Stromal cell of bone marrow (primary cell): ENCODE data around the gene NFIA.
A peak's percentile ranks its signal among the peaks of the same experiment; 100 is the strongest.
"Not testable (repeated sequence)": the region's sequence is repeated elsewhere in the genome, so short reads cannot be mapped to it uniquely, and the experiment has no call there.

Experiments used
- DNase-seq: peaks from one replicate; pipeline ENCODE4 v3.0.0-alpha.2; 2012; ENCODE audit warnings: low read depth

NFIA gene

GRCh38 chr1:61271412-61271789 lies 189.0 kb downstream of the NFIA start:
- DNase-seq: no peak

DNA sequence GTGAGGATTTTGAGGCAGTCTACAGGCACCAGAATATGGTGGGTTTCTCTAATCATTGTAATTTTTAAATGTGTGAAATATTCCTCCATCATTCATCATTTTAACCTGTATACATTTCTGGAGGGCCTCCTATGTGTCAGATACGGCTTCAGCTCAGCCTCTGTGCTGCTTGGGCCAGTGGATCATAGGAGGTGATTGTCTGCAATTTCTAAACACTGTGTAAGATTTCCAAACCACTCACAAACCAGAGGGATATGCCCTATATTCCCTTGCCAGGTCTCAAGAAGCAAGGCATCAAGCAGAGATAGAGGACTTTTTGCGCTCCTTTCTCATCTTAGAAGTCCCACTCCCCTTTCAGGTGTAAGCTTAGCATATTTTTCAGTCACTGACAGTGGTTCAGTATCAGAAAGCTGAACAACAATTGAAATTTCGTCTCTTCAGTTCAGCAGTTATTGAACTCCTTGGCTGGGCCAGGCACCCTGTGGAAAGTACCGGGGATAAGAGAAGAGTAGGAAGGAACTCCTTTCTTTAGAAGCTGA lies 190.9 kb downstream of the NFIA start:
- DNase-seq: no peak

GRCh38 chr1:61273861-61274260 lies 191.5 kb downstream of the NFIA start:
- DNase-seq: no peak

GRCh38 chr1:61274939-61275338 lies 192.6 kb downstream of the NFIA start:
- no peak for DNase-seq

GRCh38 chr1:61276246-61276645 lies 193.9 kb downstream of the NFIA start:
- DNase-seq: no peak

DNA sequence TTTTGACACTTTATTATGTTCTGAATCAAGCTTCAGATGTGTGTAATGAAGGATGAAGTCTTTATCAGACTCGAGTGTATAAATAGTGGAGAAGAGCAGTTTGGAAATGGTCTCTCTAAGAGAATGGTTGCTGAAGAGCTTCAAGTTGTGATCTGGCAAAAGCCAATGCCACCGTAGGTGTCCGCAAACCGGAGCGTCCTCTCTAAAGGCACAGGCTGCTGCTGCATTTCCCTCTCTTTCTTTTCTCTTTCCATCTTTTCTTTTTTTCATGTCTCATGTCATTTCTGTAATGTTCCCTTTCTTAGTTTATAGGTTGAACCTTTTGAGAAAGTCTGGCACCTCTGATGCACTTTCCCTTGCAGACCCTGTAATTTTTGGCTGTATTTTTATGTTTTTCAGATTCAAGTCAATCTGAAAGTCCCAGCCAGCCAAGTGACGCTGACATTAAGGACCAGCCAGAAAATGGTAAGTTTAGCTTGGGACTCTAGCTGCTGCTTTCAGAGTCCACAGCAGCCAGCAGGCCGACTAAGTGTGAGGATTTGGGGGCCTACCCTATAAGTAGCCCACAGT lies 194.8 kb downstream of the NFIA start:
- no peak for DNase-seq

DNA sequence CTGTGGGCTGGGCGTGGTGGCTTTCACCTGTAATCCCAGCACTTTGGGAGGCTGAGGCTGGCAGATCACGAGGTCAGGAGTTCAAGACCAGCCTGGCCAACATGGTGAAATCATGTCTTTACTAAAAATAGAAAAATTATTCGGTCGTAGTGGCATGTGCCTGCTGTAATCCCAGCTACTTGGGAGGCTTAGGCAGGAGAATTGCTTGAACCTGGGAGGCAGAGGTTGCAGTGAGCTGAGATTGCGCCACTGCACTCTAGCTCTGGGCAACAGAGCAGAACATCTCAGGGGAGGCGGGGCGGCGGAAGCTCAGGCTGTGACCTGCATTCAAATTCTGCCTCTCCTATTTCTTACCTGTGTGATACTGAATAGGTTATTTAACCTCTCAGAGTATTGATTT lies 196.1 kb downstream of the NFIA start:
- DNase-seq: not testable (repeated sequence)

DNA sequence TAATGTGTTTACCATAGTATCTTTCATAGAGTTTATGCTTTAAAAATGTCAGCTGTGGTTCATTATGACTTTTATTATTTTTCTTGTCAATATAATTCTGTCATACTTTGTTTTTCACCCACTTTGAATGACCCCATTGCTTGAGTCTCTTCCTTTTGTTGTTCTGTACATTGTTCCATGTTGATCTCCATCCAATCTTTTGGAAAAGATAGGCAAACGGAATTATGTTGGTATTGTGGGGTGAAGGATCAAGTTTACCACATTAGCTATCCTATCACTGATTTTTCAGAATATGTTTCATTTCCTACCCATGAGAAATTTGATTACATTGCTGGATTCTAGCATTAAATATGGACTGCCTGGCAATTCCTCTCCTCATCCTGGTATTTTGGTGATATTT lies 196.6 kb downstream of the NFIA start:
- no peak for DNase-seq

- no peak for DNase-seq
Observed at GRCh38 chr1:61279570-61279969, 197.2 kb downstream of the NFIA start.

GRCh38 chr1:61280452-61280851 lies 198.1 kb downstream of the NFIA start:
- DNase-seq: no peak

DNA sequence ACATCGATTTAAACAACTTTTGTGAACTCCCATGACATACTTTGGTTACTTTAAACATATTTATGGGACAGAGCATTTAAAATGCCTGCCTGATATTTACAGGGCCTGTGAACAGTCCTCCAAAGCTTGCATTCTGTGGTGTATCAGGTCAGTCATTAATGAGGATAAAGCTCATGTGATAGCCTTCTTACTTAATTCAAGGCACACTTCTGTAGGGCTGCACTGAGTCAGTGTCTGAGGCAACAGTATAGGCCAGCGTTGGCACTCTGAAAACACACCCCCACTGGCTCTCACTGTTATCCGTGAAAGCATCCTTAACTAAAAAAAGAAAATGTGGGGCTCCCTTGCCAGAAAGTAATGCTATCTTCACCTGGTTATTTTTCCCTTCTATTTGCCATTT lies 200.0 kb downstream of the NFIA start:
- no peak for DNase-seq

DNA sequence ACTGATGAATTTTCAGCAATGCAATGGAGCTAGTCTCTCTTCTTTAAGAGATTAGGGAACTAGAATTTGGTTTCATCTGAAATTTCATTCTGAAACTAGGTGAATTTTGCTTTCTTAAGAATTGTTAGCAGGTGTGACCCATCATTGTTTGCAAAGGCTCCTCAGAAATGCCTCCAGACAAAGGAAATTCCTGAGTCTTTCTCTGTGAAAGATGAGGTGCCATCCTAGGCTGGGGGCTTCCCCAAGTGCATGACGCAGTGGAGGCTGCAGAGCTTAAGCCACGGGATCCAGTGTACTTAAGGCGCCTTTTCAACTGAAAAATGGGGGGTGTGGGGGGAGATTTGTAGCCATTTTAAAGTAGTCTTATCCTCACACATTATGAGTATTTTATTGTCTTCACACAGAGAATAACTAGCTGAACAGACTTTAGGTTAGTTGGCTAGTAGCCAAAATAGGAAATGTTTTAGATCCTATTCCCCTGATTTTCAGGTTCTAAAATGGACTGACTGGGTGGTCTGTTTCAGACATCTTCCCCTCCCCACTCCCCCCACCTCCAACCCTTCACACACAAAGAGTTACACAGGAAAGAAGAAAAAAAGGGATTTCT lies 202.0 kb downstream of the NFIA start:
- no peak for DNase-seq

DNA sequence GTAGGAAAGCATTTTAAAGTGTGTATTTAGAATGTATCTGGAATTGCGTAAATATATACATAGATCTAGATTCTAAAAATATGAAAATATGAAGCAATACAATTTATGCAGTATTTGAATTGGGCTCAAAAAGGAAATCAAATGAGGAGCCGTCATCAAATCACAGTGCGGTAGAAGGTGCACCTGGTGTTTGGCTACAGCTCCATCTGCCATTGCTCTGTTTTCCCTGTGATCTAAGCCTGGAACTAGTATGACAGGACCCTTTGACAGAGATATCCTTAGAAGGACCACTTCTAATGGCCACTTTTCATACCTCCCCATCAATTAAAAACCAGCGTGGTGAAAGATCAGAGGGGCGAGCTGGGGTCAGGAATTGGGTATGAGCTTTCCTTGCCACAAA lies 202.6 kb downstream of the NFIA start:
- DNase-seq: no peak

DNA sequence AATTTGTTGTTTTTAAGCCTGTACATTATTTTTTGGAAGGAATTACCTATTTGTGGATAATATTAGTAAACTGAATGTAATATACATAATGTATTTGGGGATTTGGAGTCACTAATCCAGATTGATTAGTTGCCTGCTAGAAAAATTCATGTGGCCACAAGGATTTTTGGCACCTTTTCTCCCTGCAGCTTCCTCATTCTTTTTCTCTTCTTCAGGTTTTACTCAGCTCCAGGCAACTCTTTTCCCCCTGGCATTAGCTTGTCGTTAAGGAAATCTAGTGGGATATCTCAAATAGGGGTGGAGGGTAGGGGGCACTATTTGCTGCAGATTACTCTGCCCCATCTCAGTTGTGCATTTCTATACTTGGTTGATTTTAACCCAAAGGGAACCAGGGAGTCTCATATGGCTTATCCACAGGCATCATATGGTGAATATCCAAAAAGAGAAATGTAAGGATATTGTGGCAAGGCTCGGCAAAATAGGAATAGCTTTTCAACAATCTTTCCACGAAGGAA lies 203.1 kb downstream of the NFIA start:
- DNase-seq: no peak

DNA sequence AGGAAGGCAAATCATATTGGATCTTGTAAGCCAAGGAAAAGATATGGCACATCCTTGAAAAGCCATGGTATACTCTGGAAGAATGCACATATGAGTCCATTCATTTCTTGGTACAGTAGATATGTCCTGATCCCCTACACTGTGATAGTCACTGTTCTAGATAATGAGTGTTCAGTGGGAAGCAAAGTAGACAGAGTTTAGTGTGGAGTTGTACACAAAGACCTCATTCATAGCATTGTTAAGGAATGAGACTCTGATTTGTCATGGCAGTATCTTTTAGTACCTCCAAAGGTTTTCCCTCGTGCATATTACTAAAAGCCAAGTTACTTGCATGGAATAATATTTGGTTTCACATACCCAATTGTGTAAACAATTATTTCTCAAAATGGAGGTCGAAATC lies 204.7 kb downstream of the NFIA start:
- no peak for DNase-seq

- DNase-seq: peak; percentile 54
Observed at GRCh38 chr1:61287734-61288133, 205.4 kb downstream of the NFIA start.

- DNase-seq: no peak
Observed at GRCh38 chr1:61289232-61290098, 207.1 kb downstream of the NFIA start.

GRCh38 chr1:61290525-61290924 lies 208.2 kb downstream of the NFIA start:
- no peak for DNase-seq

- no peak for DNase-seq
Observed at GRCh38 chr1:61293197-61293596, 210.8 kb downstream of the NFIA start.

DNA sequence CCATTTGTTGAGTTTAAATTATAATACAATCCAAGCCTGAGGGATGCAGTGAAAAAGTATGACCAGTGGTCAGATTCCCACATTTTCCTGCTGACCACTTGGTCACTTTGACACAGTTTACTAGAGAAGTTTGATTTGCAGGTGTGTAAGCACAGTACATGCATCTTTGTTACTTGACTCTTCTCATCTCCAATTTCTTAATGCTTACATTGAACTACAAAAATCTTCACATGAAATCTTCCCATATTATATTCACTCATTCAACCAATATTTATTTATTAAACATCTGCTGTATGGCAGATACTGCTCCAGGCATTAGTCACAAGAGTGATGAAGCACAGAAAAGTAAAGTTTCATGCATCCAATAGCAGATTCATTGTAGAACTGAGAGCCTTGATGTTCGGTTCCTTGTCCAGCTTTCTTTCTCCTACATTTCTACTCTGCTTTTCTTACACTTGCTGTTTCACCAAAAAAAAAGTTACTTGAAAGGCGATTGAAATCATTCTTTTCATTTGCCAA lies 211.7 kb downstream of the NFIA start:
- DNase-seq: no peak

GRCh38 chr1:61294930-61295329 lies 212.6 kb downstream of the NFIA start:
- no peak for DNase-seq

GRCh38 chr1:61295818-61296537 lies 213.6 kb downstream of the NFIA start:
- DNase-seq: no peak
